Activated CD4-positive, alpha-beta T cell treated with anti-CD3 and anti-CD28 coated beads, Interleukin-2, amount 50 U/mL, for 4 hours (primary cell): ENCODE measurements around the gene DAPK3.
"Not testable (repeated sequence)": the region's sequence is repeated elsewhere in the genome, so short reads cannot be mapped to it uniquely, and the experiment has no call there.

ENCODE experiments used
- DNase-seq, 2 experiments: peaks; one replicate each; pipeline ENCODE4 v3.0.0-alpha.2; 2020

The DAPK3 gene

GRCh38 chr19:4000798-4001197 lies 29.9 kb upstream of the DAPK3 start:
- not testable (repeated sequence) for DNase-seq

- DNase-seq = not testable (repeated sequence)
Observed at GRCh38 chr19:3998667-3999412, 27.9 kb upstream of the DAPK3 start.

- DNase-seq = no peak
Observed at GRCh38 chr19:3995607-3996006, 24.7 kb upstream of the DAPK3 start.

- DNase-seq = no peak
Observed at GRCh38 chr19:3990815-3991117, 19.9 kb upstream of the DAPK3 start.

- DNase-seq = peak; percentile 84 to 86
Observed at GRCh38 chr19:3987619-3988371, 16.9 kb upstream of the DAPK3 start.

- no peak for DNase-seq
Observed at GRCh38 chr19:3986260-3987041, 15.6 kb upstream of the DAPK3 start.

- no peak for DNase-seq
Observed at GRCh38 chr19:3985643-3986259, 14.9 kb upstream of the DAPK3 start.

- DNase-seq = peak; percentile 87 to 88
Observed at GRCh38 chr19:3984908-3985642, 14.2 kb upstream of the DAPK3 start, which contains the start of gene EEF2. EEF2 (minus strand) TSS chr19:3985463; CDS start chr19:3985380, 83 bp downstream.

GRCh38 chr19:3984584-3984907 lies 13.6 kb upstream of the DAPK3 start:
- no peak for DNase-seq

- DNase-seq = no peak
Observed at GRCh38 chr19:3983936-3984583, 13.2 kb upstream of the DAPK3 start.

- no peak for DNase-seq
Observed at GRCh38 chr19:3983542-3983914, 12.6 kb upstream of the DAPK3 start.

- DNase-seq = no peak
Observed at GRCh38 chr19:3982701-3983541, 12.0 kb upstream of the DAPK3 start.

GRCh38 chr19:3981736-3982681 lies 11.1 kb upstream of the DAPK3 start:
- no peak for DNase-seq

- DNase-seq = no peak
Observed at GRCh38 chr19:3981373-3981735, 10.5 kb upstream of the DAPK3 start.

GRCh38 chr19:3980353-3981251 lies 9.7 kb upstream of the DAPK3 start:
- DNase-seq = no peak

GRCh38 chr19:3979674-3980352 lies 8.9 kb upstream of the DAPK3 start:
- no peak for DNase-seq

GRCh38 chr19:3979289-3979673 lies 8.4 kb upstream of the DAPK3 start:
- no peak for DNase-seq

GRCh38 chr19:3978145-3978544 lies 7.2 kb upstream of the DAPK3 start:
- no peak for DNase-seq
